Thoracic aorta (tissue), 2 donors: ENCODE measurements around the gene EPHA6. TPM values are rescaled to one million over a fixed set of nuclear protein-coding genes. Genes with fewer than 3 reads are reported as not detected.

ENCODE experiments used
- ATAC-seq: fragments of 150-250 bp; one replicate; pipeline ENCODE4 v1.8.0; 2017; ENCODE audit warnings: low read depth; ENCODE audit not compliant: insufficient number of reproducible peaks, low FRiP score
- DNase-seq: peaks from one replicate; pipeline ENCODE4 v3.0.0-alpha.2; 2020; ENCODE audit warnings: low spot score
- H3K27ac ChIP-seq, 2 donors: fragments of 200-600 bp; sonication (generic); 1 replicate in 1 of 2; 2 replicates in 1 of 2; pipeline ENCODE4 v1.5.1; 2016; ENCODE audit warnings: mild to moderate bottlenecking in 2 of 2, moderate library complexity in 2 of 2
- H3K27me3 ChIP-seq: fragments of 200-600 bp; sonication (generic); replicated peaks from 2 replicates; pipeline ENCODE4 v1.6.0; 2016; ENCODE audit warnings: mild to moderate bottlenecking; ENCODE audit not compliant: insufficient read depth
- H3K36me3 ChIP-seq: fragments of 200-600 bp; sonication (generic); one replicate; pipeline ENCODE4 v1.5.1; 2016
- H3K4me1 ChIP-seq, 2 donors: fragments of 200-600 bp; sonication (generic); 1 replicate in 1 of 2; 2 replicates in 1 of 2; pipeline versions ENCODE4 v1.5.1 to v1.6.0; 2016; ENCODE audit warnings: low read depth in 2 of 2, mild to moderate bottlenecking in 1 of 2; ENCODE audit not compliant: control insufficient read depth in 1 of 2
- H3K4me3 ChIP-seq: fragments of 200-600 bp; sonication (generic); 2 replicates; pipeline ENCODE4 v1.5.1; 2016; ENCODE audit warnings: mild to moderate bottlenecking
- H3K9me3 ChIP-seq: fragments of 200-600 bp; sonication (generic); 2 replicates; pipeline ENCODE4 v1.5.1; 2016
- CTCF ChIP-seq: fragments of 200-600 bp; sonication (generic); IDR thresholded peaks from one replicate; pipeline ENCODE4 v1.5.1; 2019; ENCODE audit warnings: antibody characterized with exemption
- total RNA-seq, 2 donors: library from RNA; depleted of rRNA; stranded (reverse); fragments of >200 nt; gene quantifications; one replicate each; pipeline versions ENCODE4 v1.1.0 to v1.2.3, GENCODE V29; 2016

Gene EPHA6
- total RNA-seq, 2 donors from 2014 or later: 0.71 to 3.2 TPM

DNA sequence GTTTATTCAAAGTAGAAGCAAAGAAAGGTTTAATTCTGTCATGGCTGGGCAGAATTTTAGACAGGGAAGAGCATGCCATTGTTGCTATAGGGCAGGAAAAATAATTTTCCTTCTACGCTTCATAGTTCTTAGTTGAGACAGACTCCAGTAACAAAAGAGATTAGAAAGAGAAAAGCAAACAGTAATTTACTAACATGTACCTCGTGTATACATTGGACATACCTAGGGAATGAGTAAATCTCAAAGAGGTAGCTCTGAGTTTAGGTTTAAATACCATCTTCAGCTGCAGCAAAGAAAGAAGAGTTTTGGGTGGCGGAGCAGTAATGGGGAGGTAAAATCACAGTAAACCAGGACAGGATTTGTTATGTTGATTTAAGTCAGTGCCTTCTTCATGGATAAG is 416.1 kb downstream of the EPHA6 start:
- H3K27ac ChIP-seq: no peak overlapping the region
- no peak for DNase-seq
- no peaks in the 10 kb centered on the region for H3K9me3 ChIP-seq
- no peaks in the 10 kb centered on the region for H3K27me3 ChIP-seq
- H3K36me3 ChIP-seq: no peaks in the 10 kb centered on the region
- no peak for ATAC-seq
- no peaks in the 10 kb centered on the region for H3K4me1 ChIP-seq
- TF ChIP-seq CTCF: no peak
- no peak overlapping the region for H3K4me3 ChIP-seq

DNA sequence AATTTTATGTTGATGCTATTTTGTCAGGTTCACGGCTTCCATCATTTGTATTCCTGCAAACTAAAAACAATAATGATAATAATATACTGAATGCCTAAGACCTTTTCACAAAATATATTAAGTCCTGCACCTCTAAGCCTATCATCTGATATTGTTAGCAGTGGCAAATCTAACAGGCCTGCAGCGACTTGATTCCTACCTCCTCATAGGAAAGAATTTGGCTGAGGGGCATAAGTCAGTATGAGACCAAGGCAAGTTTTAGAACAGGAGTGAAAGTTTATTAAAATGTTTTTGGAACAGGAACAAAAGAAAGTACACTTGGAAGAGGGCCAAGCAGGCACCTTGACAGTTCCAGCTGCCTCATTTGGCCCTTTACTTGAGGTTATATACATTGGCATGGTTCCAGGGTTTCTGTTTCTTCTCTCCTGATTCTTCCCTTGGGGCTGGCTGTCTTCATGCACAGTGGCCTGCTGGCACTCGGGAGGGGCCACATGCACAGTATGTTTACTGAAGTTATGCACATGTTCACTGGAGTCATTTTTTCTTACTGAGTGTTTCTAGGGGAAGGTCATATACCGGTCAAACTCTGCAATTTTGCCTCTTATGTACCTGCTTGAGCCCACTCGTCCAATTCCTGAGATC is 418.1 kb downstream of the EPHA6 start:
- no peak for TF ChIP-seq CTCF
- DNase-seq: no peak
- no peaks in the 10 kb centered on the region for H3K27me3 ChIP-seq
- no peaks in the 10 kb centered on the region for H3K9me3 ChIP-seq
- ATAC-seq: no peak
- no peak overlapping the region for H3K27ac ChIP-seq
- H3K4me3 ChIP-seq: no peak overlapping the region
- no peaks in the 10 kb centered on the region for H3K36me3 ChIP-seq
- H3K4me1 ChIP-seq: no peaks in the 10 kb centered on the region

GRCh38 chr3:97235179-97235578 is 420.8 kb downstream of the EPHA6 start:
- no peaks in the 10 kb centered on the region for H3K27me3 ChIP-seq
- ATAC-seq (no peak), DNase-seq (no peak)
- H3K27ac ChIP-seq: no peak overlapping the region
- TF ChIP-seq CTCF: no peak
- no peaks in the 10 kb centered on the region for H3K9me3 ChIP-seq
- no peaks in the 10 kb centered on the region for H3K4me1 ChIP-seq
- no peak overlapping the region for H3K4me3 ChIP-seq
- H3K36me3 ChIP-seq: no peaks in the 10 kb centered on the region

DNA sequence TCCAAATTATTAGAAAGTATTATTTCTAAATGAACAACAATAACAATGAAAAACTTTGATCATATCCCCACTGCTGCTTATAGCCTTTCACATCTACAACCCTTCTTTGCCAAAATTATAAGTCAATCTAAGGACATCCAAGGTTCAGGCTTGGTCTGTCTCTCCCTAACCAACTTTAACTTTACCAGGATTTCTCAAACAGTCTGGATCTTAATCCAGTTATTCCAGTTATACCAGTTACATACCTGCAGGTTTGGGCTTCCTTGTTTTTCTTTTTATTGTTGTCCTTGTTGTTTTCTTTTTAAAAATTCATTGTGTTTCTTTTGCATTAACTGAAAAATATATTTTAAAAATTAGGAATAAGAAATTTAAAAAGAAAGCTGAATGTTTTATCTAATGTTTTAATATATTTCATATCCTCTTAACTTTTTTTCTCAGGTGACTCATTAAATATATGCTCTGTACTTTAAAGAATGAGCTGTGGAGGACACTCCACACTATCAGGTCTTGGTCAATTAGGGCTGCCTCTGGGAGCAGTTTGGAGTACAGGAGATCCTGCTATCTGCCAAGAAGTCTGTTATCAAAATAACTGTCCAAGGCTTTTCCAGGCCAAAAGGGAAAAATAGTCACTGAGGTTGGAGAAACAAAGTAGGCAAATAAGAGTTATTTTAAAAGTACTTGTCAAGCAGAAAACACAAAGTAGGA is 421.4 kb downstream of the EPHA6 start:
- H3K36me3 ChIP-seq: no peaks in the 10 kb centered on the region
- no peak overlapping the region for H3K27ac ChIP-seq
- TF ChIP-seq CTCF: no peak

DNA sequence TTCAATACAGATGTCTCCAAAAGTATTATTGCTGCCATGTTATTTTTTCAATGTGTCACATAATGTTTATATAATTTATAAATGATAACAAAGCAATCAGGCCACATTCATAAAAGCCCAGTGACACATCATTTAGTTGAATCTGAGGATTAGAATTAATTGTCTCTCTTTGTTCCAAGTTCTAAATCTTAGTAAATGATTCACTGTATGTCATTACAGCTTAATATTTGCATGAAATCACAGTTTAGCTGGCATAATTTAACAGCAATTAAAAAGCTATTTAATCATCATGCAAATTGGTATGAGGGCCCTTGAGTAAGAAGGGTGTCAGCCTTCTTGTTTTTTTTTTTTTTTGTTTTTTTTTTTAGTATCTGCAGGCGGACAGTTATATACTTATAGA is 427.0 kb downstream of the EPHA6 start:
- Histone ChIP-seq H3K36me3 (no peaks in the 10 kb centered on the region), H3K4me1 (no peaks in the 10 kb centered on the region), H3K27ac (no peak overlapping the region), H3K27me3 (no peaks in the 10 kb centered on the region), H3K9me3 (no peaks in the 10 kb centered on the region), H3K4me3 (no peak overlapping the region)
- TF ChIP-seq CTCF: no peak
- no peak for ATAC-seq
- DNase-seq: no peak

More for the DNA sequence above, 421.4 kb downstream of the EPHA6 start:
- DNase-seq (no peak), ATAC-seq (no peak)
- Histone ChIP-seq H3K27me3 (no peaks in the 10 kb centered on the region), H3K4me1 (no peaks in the 10 kb centered on the region), H3K9me3 (no peaks in the 10 kb centered on the region), H3K4me3 (no peak overlapping the region)
